Activated CD8-positive, alpha-beta memory T cell treated with anti-CD3 and anti-CD28 coated beads for 4 hours (primary cell): ENCODE data around the gene CRYL1.

ENCODE experiments used
- DNase-seq, 2 donors: peaks; one replicate each; pipeline ENCODE4 v3.0.0-alpha.2; 2020; ENCODE audit warnings: low read depth in 2 of 2

The CRYL1 gene

GRCh38 chr13:20399515-20399914 is 126.1 kb downstream of the CRYL1 start:
- DNase-seq, result no peak

- no peak for DNase-seq
These were observed 127.2 kb downstream of the CRYL1 start for GRCh38 chr13:20398459-20398858.

- no peak for DNase-seq
These were observed 127.8 kb downstream of the CRYL1 start for GRCh38 chr13:20397896-20398295.

- DNase-seq, result no peak
These were observed 130.4 kb downstream of the CRYL1 start for GRCh38 chr13:20395061-20395916.

- DNase-seq, result no peak
These were observed 131.2 kb downstream of the CRYL1 start for GRCh38 chr13:20394506-20394905.

- no peak for DNase-seq
These were observed 131.5 kb downstream of the CRYL1 start for GRCh38 chr13:20394169-20394501.

- no peak for DNase-seq
These were observed 132.1 kb downstream of the CRYL1 start for GRCh38 chr13:20393273-20394168.

- DNase-seq, result no peak
These were observed 133.1 kb downstream of the CRYL1 start for GRCh38 chr13:20392530-20392929.

GRCh38 chr13:20391597-20392452 is 133.8 kb downstream of the CRYL1 start:
- no peak for DNase-seq

GRCh38 chr13:20390526-20391175 is 135.0 kb downstream of the CRYL1 start:
- DNase-seq, result no peak

- no peak for DNase-seq
These were observed 135.7 kb downstream of the CRYL1 start for GRCh38 chr13:20389696-20390525.

- DNase-seq, result no peak
These were observed 137.5 kb downstream of the CRYL1 start for GRCh38 chr13:20388184-20388583.

GRCh38 chr13:20387441-20387971 is 138.2 kb downstream of the CRYL1 start:
- no peak for DNase-seq

- no peak for DNase-seq
These were observed 138.7 kb downstream of the CRYL1 start for GRCh38 chr13:20387006-20387405.

- no peak for DNase-seq
These were observed 142.6 kb downstream of the CRYL1 start for GRCh38 chr13:20383058-20383457.

- no peak for DNase-seq
These were observed 144.3 kb downstream of the CRYL1 start for GRCh38 chr13:20381401-20381800.

- no peak for DNase-seq
These were observed 146.9 kb downstream of the CRYL1 start for GRCh38 chr13:20378721-20379120.

- no peak for DNase-seq
These were observed 147.9 kb downstream of the CRYL1 start for GRCh38 chr13:20377720-20378119.

- no peak for DNase-seq
These were observed 149.8 kb downstream of the CRYL1 start for GRCh38 chr13:20375871-20376270.

- DNase-seq, result no peak
These were observed 151.8 kb downstream of the CRYL1 start for GRCh38 chr13:20373861-20374260.
